PC-3 (cell line): ENCODE measurements around the gene CKB. TPM values are rescaled to one million over a fixed set of nuclear protein-coding genes. Genes with fewer than 3 reads are reported as not detected.

Experiments
- ATAC-seq: fragments of 200-7000 bp; cut with Tn5 transposase; 2 replicates; pipeline ENCODE4 v1.9.1; 2020; ENCODE audit warnings: mild to moderate bottlenecking, moderate library complexity
- BruUV-seq: library from RNA; stranded (reverse); fragments of 400-500 nt; replicated peaks from 2 replicates; lab custom pipeline; 2021; lab: Mats Ljungman, UMichigan
- CTCF ChIA-PET: fragments of 300-600 bp; sonication (Branson Sonifier 250); formaldehyde crosslinking; loops from one replicate; lab custom pipeline; 2022; ENCODE audit warnings: antibody characterized with exemption; lab: Charles Lee
- POLR2A ChIA-PET: fragments of 300-600 bp; sonication (Branson Sonifier 250); formaldehyde crosslinking; loops from one replicate; lab custom pipeline; 2022; ENCODE audit warnings: antibody characterized with exemption; ENCODE audit not compliant: unreplicated experiment; lab: Charles Lee
- DNase-seq: peaks from one replicate; pipeline ENCODE4 v3.0.0-alpha.2; 2015
- H2AFZ ChIP-seq: fragments of 300-600 bp; sonication (generic); 2 replicates; pipeline ENCODE4 v1.6.0; 2016; ENCODE audit warnings: antibody characterized with exemption, low read length
- H3F3A ChIP-seq: fragments of 300-600 bp; sonication (generic); one replicate; pipeline ENCODE4 v1.6.0; 2017; ENCODE audit warnings: antibody characterized with exemption, low read length, control low read depth, mild to moderate bottlenecking; ENCODE audit not compliant: unreplicated experiment
- H3K27ac ChIP-seq: fragments of 300-600 bp; sonication (generic); 2 replicates; pipeline ENCODE4 v1.5.1; 2016; ENCODE audit warnings: mild to moderate bottlenecking, low read length
- H3K27me3 ChIP-seq: fragments of 300-600 bp; sonication (generic); 2 replicates; pipeline ENCODE4 v1.6.1; 2016; ENCODE audit warnings: low read length, mixed read lengths
- H3K36me3 ChIP-seq: fragments of 300-600 bp; sonication (generic); 2 replicates; pipeline ENCODE4 v1.6.1; 2016; ENCODE audit warnings: low read depth, mixed run types, low read length, mixed read lengths
- H3K4me1 ChIP-seq: fragments of 300-600 bp; sonication (generic); 2 replicates; pipeline ENCODE4 v1.5.1; 2016; ENCODE audit warnings: low read length; ENCODE audit not compliant: insufficient read depth
- H3K4me2 ChIP-seq: fragments of 300-600 bp; sonication (generic); 2 replicates; pipeline ENCODE4 v1.6.0; 2016; ENCODE audit warnings: low read length
- H3K4me3 ChIP-seq: fragments of 300-600 bp; sonication (generic); 2 replicates; pipeline ENCODE4 v1.5.1; 2016; ENCODE audit warnings: mild to moderate bottlenecking, low read length, mixed read lengths
- H3K79me2 ChIP-seq: fragments of 300-600 bp; sonication (generic); 2 replicates; pipeline ENCODE4 v1.6.1; 2017; ENCODE audit warnings: low read length, mixed read lengths
- H3K9ac ChIP-seq: fragments of 300-600 bp; sonication (generic); 2 replicates; pipeline ENCODE4 v1.6.0; 2016; ENCODE audit warnings: mild to moderate bottlenecking, low read length
- H3K9me2 ChIP-seq: fragments of 300-600 bp; sonication (generic); replicated peaks from 2 replicates; pipeline ENCODE4 v1.6.1; 2016; ENCODE audit warnings: mixed run types, low read length, mixed read lengths
- H3K9me3 ChIP-seq: fragments of 300-600 bp; sonication (generic); 2 replicates; pipeline ENCODE4 v1.6.1; 2016; ENCODE audit warnings: low read length, mixed read lengths
- H4K20me1 ChIP-seq: fragments of 300-600 bp; sonication (generic); 2 replicates; pipeline ENCODE4 v1.6.1; 2016; ENCODE audit warnings: low read length, mixed read lengths
- CTCF ChIP-seq: fragments of 300-600 bp; sonication (generic); conservative IDR thresholded peaks from 2 replicates; pipeline ENCODE4 v1.5.1; 2017; ENCODE audit warnings: antibody characterized with exemption, low read depth, mild to moderate bottlenecking, low read length
- EZH2 ChIP-seq: fragments of 300-600 bp; sonication (generic); IDR thresholded peaks from one replicate; pipeline ENCODE4 v1.6.1; 2017; ENCODE audit warnings: antibody characterized with exemption, mild to moderate bottlenecking, low read length; ENCODE audit not compliant: unreplicated experiment
- EZH2phosphoT487 ChIP-seq: fragments of 300-600 bp; sonication (generic); IDR thresholded peaks from 2 replicates; pipeline ENCODE4 v1.6.1; 2018; ENCODE audit warnings: mild to moderate bottlenecking, antibody characterized with exemption, low read length, borderline replicate concordance
- intact Hi-C: fragments of 100-400 bp; cut with micrococcal nuclease; formaldehyde crosslinking; loops from 2 replicates; pipeline ENCODE4 v1.9.0; 2023
- total RNA-seq: library from RNA; depleted of rRNA; stranded (reverse); fragments of >200 nt; gene quantifications from 2 replicates; pipeline ENCODE4 v1.2.3, GENCODE V29; 2014

The CKB gene
- total RNA-seq, 1 experiment from 2014 or later, result 299 TPM

GRCh38 chr14:103528587-103529382 lies 6.2 kb upstream of the CKB start, which contains the start of gene TRMT61A:
Gene TRMT61A (plus strand): TSS chr14:103529196. CDS start chr14:103529979, 783 bp downstream.
- ChIA-PET POLR2A (interaction anchor here (0.7 to 1.9 kb wide), 2 partner anchors 12 to 156 kb away, joined by 3 to 9 read pairs; no protein-coding TSS in a partner anchor), CTCF (interaction anchor here (0.5 to 0.6 kb wide), 2 partner anchors 144 to 149 kb away, joined by 3 read pairs; partner anchors contain the start of gene MARK3)
- H3K36me3 ChIP-seq, result peaks cover 4% of the 10 kb centered on the region; the same call in 1 of the 2 replicates
- H3K9ac ChIP-seq, result peak within 1 kb of the TSS; percentile 97
- peaks cover 22% of the 10 kb centered on the region for H3K4me1 ChIP-seq
- no peaks in the 10 kb centered on the region for H3K9me2 ChIP-seq
- ATAC-seq, result peak; percentile 86
- peaks cover 41% of the 10 kb centered on the region for H3K79me2 ChIP-seq
- H3K27me3 ChIP-seq, result no peaks in the 10 kb centered on the region
- H4K20me1 ChIP-seq, result peaks cover 8% of the 10 kb centered on the region; the same call in 1 of the 2 replicates
- BruUV-seq, result TSS peak; percentile 94
- intact Hi-C loops, result no loop called here
- peak within 1 kb of the TSS; percentile 64 for H3K27ac ChIP-seq
- H3K4me3 ChIP-seq, result peak within 1 kb of the TSS; percentile 94
- no peaks in the 10 kb centered on the region for H3F3A ChIP-seq
- no peak for TF ChIP-seq EZH2phosphoT487
- no peak for TF ChIP-seq CTCF
- TF ChIP-seq EZH2, result no peak
- peak within 1 kb of the TSS; percentile 80 for H2AFZ ChIP-seq
- H3K4me2 ChIP-seq, result peak within 1 kb of the TSS; percentile 96
- H3K9me3 ChIP-seq, result no peaks in the 10 kb centered on the region
- DNase-seq, result peak; percentile 85

GRCh38 chr14:103528146-103528586 lies 5.5 kb upstream of the CKB start:
- Histone ChIP-seq H2AFZ (no peak overlapping the region), H3K4me2 (peak overlapping the region; percentile 96), H3K36me3 (peaks cover 4% of the 10 kb centered on the region; the same call in 1 of the 2 replicates), H3K9ac (peak overlapping the region; percentile 97), H3K9me2 (no peaks in the 10 kb centered on the region), H3K9me3 (no peaks in the 10 kb centered on the region), H3K4me1 (peaks cover 22% of the 10 kb centered on the region), H3K27ac (peak overlapping the region; percentile 57; the same call in 1 of the 2 replicates), H3F3A (no peaks in the 10 kb centered on the region), H3K79me2 (peaks cover 41% of the 10 kb centered on the region), H3K4me3 (peak overlapping the region; percentile 80), H4K20me1 (peaks cover 8% of the 10 kb centered on the region; the same call in 1 of the 2 replicates), H3K27me3 (no peaks in the 10 kb centered on the region)
- no TSS peak for BruUV-seq
- ChIA-PET POLR2A (interaction anchor here (1.9 kb wide), 1 partner anchor 12 kb away, joined by 9 read pairs; no protein-coding TSS in a partner anchor), CTCF (interaction anchor here (0.5 to 0.6 kb wide), 2 partner anchors 143 to 150 kb away, joined by 3 read pairs; partner anchors contain the start of gene MARK3)
- peak; percentile 40 for ATAC-seq
- intact Hi-C loops, result no loop called here
- no peak for DNase-seq
- TF ChIP-seq EZH2 (no peak), EZH2phosphoT487 (no peak), CTCF (no peak)
